Measurements from ENCODE around the gene RAB7A.

DNA sequence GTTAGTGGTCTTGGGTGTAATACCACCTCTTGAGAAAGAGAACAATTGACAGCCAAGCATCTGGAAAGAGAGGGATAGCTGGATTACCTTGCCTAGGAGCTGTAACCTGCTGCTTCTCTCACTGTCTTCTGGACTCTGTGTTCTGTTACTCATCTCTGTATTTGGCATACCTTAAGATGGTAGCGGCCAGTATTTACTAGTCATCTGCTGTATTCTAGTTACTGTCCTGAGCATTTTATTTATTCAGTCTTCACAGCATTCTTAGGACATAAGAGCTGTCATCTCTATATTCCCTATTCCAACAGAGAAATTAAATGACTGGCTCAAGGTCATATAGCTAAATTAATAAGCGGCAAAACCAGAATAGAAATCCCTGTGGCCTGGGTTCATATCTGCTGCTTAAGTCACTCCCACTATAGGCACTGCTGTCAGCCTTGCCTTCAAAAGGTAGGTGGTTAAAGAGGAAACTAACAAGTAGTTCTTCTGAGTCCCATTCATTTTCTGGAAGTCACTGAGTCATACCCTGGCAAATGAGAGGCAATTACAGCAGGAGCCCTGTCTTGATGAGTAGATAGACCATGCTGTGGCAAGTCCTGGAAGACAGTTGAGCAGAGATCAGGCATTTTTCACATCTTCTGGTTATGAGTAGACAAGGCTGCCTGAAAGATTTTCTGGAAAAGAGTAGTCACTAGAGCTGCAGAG is 68.2 kb downstream of the RAB7A start:
- no peak for TF ChIP-seq SMC3 (IDR thresholded peaks at IDR 0.05)
- TF ChIP-seq, protein P1, sequence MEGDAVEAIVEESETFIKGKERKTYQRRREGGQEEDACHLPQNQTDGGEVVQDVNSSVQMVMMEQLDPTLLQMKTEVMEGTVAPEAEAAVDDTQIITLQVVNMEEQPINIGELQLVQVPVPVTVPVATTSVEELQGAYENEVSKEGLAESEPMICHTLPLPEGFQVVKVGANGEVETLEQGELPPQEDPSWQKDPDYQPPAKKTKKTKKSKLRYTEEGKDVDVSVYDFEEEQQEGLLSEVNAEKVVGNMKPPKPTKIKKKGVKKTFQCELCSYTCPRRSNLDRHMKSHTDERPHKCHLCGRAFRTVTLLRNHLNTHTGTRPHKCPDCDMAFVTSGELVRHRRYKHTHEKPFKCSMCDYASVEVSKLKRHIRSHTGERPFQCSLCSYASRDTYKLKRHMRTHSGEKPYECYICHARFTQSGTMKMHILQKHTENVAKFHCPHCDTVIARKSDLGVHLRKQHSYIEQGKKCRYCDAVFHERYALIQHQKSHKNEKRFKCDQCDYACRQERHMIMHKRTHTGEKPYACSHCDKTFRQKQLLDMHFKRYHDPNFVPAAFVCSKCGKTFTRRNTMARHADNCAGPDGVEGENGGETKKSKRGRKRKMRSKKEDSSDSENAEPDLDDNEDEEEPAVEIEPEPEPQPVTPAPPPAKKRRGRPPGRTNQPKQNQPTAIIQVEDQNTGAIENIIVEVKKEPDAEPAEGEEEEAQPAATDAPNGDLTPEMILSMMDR (IDR thresholded peaks at IDR 0.05), result no peak
- TF ChIP-seq KDM1A (IDR thresholded peaks at IDR 0.05; ENCODE audit: low read depth), result no peak
- TF ChIP-seq, protein P2, sequence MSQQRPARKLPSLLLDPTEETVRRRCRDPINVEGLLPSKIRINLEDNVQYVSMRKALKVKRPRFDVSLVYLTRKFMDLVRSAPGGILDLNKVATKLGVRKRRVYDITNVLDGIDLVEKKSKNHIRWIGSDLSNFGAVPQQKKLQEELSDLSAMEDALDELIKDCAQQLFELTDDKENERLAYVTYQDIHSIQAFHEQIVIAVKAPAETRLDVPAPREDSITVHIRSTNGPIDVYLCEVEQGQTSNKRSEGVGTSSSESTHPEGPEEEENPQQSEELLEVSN (IDR thresholded peaks at IDR 0.05; ENCODE audit: borderline replicate concordance, low read depth), result no peak
- no peak for TF ChIP-seq POLR2A (IDR thresholded peaks at IDR 0.05; ENCODE audit: low read length)
- TF ChIP-seq, protein P3, sequence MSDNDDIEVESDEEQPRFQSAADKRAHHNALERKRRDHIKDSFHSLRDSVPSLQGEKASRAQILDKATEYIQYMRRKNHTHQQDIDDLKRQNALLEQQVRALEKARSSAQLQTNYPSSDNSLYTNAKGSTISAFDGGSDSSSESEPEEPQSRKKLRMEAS (IDR thresholded peaks at IDR 0.05), result no peak
- TF ChIP-seq, protein P4, sequence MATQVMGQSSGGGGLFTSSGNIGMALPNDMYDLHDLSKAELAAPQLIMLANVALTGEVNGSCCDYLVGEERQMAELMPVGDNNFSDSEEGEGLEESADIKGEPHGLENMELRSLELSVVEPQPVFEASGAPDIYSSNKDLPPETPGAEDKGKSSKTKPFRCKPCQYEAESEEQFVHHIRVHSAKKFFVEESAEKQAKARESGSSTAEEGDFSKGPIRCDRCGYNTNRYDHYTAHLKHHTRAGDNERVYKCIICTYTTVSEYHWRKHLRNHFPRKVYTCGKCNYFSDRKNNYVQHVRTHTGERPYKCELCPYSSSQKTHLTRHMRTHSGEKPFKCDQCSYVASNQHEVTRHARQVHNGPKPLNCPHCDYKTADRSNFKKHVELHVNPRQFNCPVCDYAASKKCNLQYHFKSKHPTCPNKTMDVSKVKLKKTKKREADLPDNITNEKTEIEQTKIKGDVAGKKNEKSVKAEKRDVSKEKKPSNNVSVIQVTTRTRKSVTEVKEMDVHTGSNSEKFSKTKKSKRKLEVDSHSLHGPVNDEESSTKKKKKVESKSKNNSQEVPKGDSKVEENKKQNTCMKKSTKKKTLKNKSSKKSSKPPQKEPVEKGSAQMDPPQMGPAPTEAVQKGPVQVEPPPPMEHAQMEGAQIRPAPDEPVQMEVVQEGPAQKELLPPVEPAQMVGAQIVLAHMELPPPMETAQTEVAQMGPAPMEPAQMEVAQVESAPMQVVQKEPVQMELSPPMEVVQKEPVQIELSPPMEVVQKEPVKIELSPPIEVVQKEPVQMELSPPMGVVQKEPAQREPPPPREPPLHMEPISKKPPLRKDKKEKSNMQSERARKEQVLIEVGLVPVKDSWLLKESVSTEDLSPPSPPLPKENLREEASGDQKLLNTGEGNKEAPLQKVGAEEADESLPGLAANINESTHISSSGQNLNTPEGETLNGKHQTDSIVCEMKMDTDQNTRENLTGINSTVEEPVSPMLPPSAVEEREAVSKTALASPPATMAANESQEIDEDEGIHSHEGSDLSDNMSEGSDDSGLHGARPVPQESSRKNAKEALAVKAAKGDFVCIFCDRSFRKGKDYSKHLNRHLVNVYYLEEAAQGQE (IDR thresholded peaks at IDR 0.05), result no peak
- TF ChIP-seq EP300 (IDR thresholded peaks at IDR 0.05), result no peak
- no peak for TF ChIP-seq KDM5A (IDR thresholded peaks at IDR 0.05)
